GM21825 (cell line): ENCODE measurements around the gene SETD3.

ENCODE experiments used
- ATAC-seq: cut with Tn5 transposase; IDR thresholded peaks from one replicate; pipeline ENCODE4 v1.9.1; 2021; ENCODE audit warnings: mild to moderate bottlenecking, moderate library complexity; ENCODE audit not compliant: unreplicated experiment

SETD3 gene

GRCh38 chr14:99401211-99401610 is 79.4 kb downstream of the SETD3 start:
- no peak for ATAC-seq

GRCh38 chr14:99397698-99398097 is 83.0 kb downstream of the SETD3 start:
- ATAC-seq: no peak

- no peak for ATAC-seq
Measured at GRCh38 chr14:99395909-99396530, 84.6 kb downstream of the SETD3 start.

- ATAC-seq: no peak
Measured at GRCh38 chr14:99394602-99395156, 86.0 kb downstream of the SETD3 start.

- peak; percentile 54 for ATAC-seq
Measured at GRCh38 chr14:99393059-99393655, 87.5 kb downstream of the SETD3 start.

- no peak for ATAC-seq
Measured at GRCh38 chr14:99391671-99392070, 89.0 kb downstream of the SETD3 start.

GRCh38 chr14:99389174-99389826 is 91.4 kb downstream of the SETD3 start:
- ATAC-seq: peak; percentile 59

GRCh38 chr14:99388286-99388685 is 92.4 kb downstream of the SETD3 start:
- no peak for ATAC-seq

GRCh38 chr14:99387880-99388279 is 92.8 kb downstream of the SETD3 start:
- no peak for ATAC-seq

GRCh38 chr14:99384450-99385417 is 95.9 kb downstream of the SETD3 start:
- no peak for ATAC-seq

GRCh38 chr14:99383472-99384449 is 96.9 kb downstream of the SETD3 start:
- ATAC-seq: no peak

- no peak for ATAC-seq
Measured at GRCh38 chr14:99382781-99383471, 97.7 kb downstream of the SETD3 start.

GRCh38 chr14:99382071-99382470 is 98.6 kb downstream of the SETD3 start:
- ATAC-seq: no peak

- no peak for ATAC-seq
Measured at GRCh38 chr14:99381688-99382060, 99.0 kb downstream of the SETD3 start.

GRCh38 chr14:99380991-99381687 is 99.5 kb downstream of the SETD3 start:
- no peak for ATAC-seq

- ATAC-seq: no peak
Measured at GRCh38 chr14:99380402-99380801, 100.3 kb downstream of the SETD3 start.

- no peak for ATAC-seq
Measured at GRCh38 chr14:99378782-99379214, 101.9 kb downstream of the SETD3 start.

- ATAC-seq: no peak
Measured at GRCh38 chr14:99377951-99378350, 102.7 kb downstream of the SETD3 start.

GRCh38 chr14:99374964-99375363 is 105.7 kb downstream of the SETD3 start:
- no peak for ATAC-seq
